MM.1S (cell line): ENCODE measurements around the gene IZUMO2.

Source experiments
- DNase-seq: peaks from one replicate; pipeline ENCODE4 v3.0.0-alpha.2; 2015
- H2AFZ ChIP-seq: fragments of 300-600 bp; sonication (generic); 2 replicates; pipeline ENCODE4 v1.6.0; 2016; ENCODE audit warnings: antibody characterized with exemption, low read length
- H3F3A ChIP-seq: fragments of 300-600 bp; sonication (generic); 2 replicates; pipeline ENCODE4 v1.6.1; 2016; ENCODE audit warnings: mild to moderate bottlenecking, antibody characterized with exemption, low read length, moderate library complexity, mixed read lengths; ENCODE audit not compliant: insufficient read depth
- H3K27ac ChIP-seq: fragments of 300-600 bp; sonication (generic); 2 replicates; pipeline ENCODE4 v1.5.1; 2016; ENCODE audit warnings: mild to moderate bottlenecking, low read length
- H3K27me3 ChIP-seq: fragments of 300-600 bp; sonication (generic); replicated peaks from 2 replicates; pipeline ENCODE4 v1.6.0; 2016; ENCODE audit warnings: low read length; ENCODE audit not compliant: insufficient read depth
- H3K36me3 ChIP-seq: fragments of 300-600 bp; sonication (generic); replicated peaks from 2 replicates; pipeline ENCODE4 v1.6.1; 2016; ENCODE audit warnings: mild to moderate bottlenecking, low read length, mixed read lengths; ENCODE audit not compliant: insufficient read depth
- H3K4me1 ChIP-seq: fragments of 300-600 bp; sonication (generic); 2 replicates; pipeline ENCODE4 v1.6.1; 2016; ENCODE audit warnings: low read length, mixed read lengths
- H3K4me2 ChIP-seq: fragments of 300-600 bp; sonication (generic); 2 replicates; pipeline ENCODE4 v1.6.0; 2016; ENCODE audit warnings: low read depth, low read length
- H3K4me3 ChIP-seq: fragments of 300-600 bp; sonication (generic); 2 replicates; pipeline ENCODE4 v1.5.1; 2016; ENCODE audit warnings: low read length, mixed read lengths
- H3K79me2 ChIP-seq: fragments of 300-600 bp; sonication (generic); 2 replicates; pipeline ENCODE4 v1.6.1; 2016; ENCODE audit warnings: mixed run types, low read length, mixed read lengths
- H3K9ac ChIP-seq: fragments of 300-600 bp; sonication (generic); 2 replicates; pipeline ENCODE4 v1.6.1; 2016; ENCODE audit warnings: low read length, mixed read lengths
- H3K9me2 ChIP-seq: fragments of 300-600 bp; sonication (generic); replicated peaks from 2 replicates; pipeline ENCODE4 v1.6.1; 2016; ENCODE audit warnings: mild to moderate bottlenecking, low read length, mixed read lengths; ENCODE audit not compliant: insufficient read depth
- H3K9me3 ChIP-seq: fragments of 300-600 bp; sonication (generic); replicated peaks from 2 replicates; pipeline ENCODE4 v1.6.1; 2016; ENCODE audit warnings: mild to moderate bottlenecking, low read length, mixed read lengths; ENCODE audit not compliant: insufficient read depth
- H4K20me1 ChIP-seq: fragments of 300-600 bp; sonication (generic); 2 replicates; pipeline ENCODE4 v1.6.1; 2016; ENCODE audit warnings: mild to moderate bottlenecking, low read length, moderate library complexity, mixed read lengths; ENCODE audit not compliant: insufficient read depth
- CTCF ChIP-seq: fragments of 300-600 bp; sonication (generic); IDR thresholded peaks from 2 replicates; pipeline ENCODE4 v1.5.1; 2016; ENCODE audit warnings: antibody characterized with exemption, low read length, mixed read lengths
- EZH2 ChIP-seq: fragments of 300-600 bp; sonication (generic); optimal IDR thresholded peaks from 2 replicates; pipeline ENCODE3; 2017; ENCODE audit warnings: low read depth, mild to moderate bottlenecking, antibody characterized with exemption, low read length, mixed read lengths
- EZH2phosphoT487 ChIP-seq: fragments of 300-600 bp; sonication (generic); IDR thresholded peaks from 2 replicates; pipeline ENCODE4 v1.6.1; 2018; ENCODE audit warnings: antibody characterized with exemption, low read length

The IZUMO2 gene

GRCh38 chr19:50190439-50190891, 27.4 kb upstream of the IZUMO2 start:
- no peak overlapping the region for H2AFZ ChIP-seq
- no peaks in the 10 kb centered on the region for H4K20me1 ChIP-seq
- no peaks in the 10 kb centered on the region for H3K9me2 ChIP-seq
- TF ChIP-seq EZH2phosphoT487 (no peak), EZH2 (no peak), CTCF (no peak)
- no peak overlapping the region for H3K27ac ChIP-seq
- no peaks in the 10 kb centered on the region for H3K4me1 ChIP-seq
- H3K36me3 ChIP-seq = no peaks in the 10 kb centered on the region
- peaks cover 66% of the 10 kb centered on the region for H3K27me3 ChIP-seq
- H3K79me2 ChIP-seq = no peaks in the 10 kb centered on the region
- H3K4me2 ChIP-seq = no peak overlapping the region
- DNase-seq = no peak
- no peaks in the 10 kb centered on the region for H3F3A ChIP-seq
- H3K4me3 ChIP-seq = no peak overlapping the region
- no peaks in the 10 kb centered on the region for H3K9me3 ChIP-seq
- no peak overlapping the region for H3K9ac ChIP-seq

- Histone ChIP-seq H3F3A (no peaks in the 10 kb centered on the region), H2AFZ (no peak overlapping the region), H3K79me2 (no peaks in the 10 kb centered on the region), H3K4me1 (no peaks in the 10 kb centered on the region), H3K9ac (no peak overlapping the region), H3K4me2 (no peak overlapping the region), H3K4me3 (no peak overlapping the region), H3K36me3 (no peaks in the 10 kb centered on the region), H3K9me2 (no peaks in the 10 kb centered on the region), H3K9me3 (no peaks in the 10 kb centered on the region), H3K27me3 (peaks cover 72% of the 10 kb centered on the region), H4K20me1 (no peaks in the 10 kb centered on the region), H3K27ac (no peak overlapping the region)
- no peak for TF ChIP-seq EZH2phosphoT487
- no peak for TF ChIP-seq EZH2
- TF ChIP-seq CTCF = no peak
- no peak for DNase-seq
Observed at GRCh38 chr19:50189331-50189730, 26.2 kb upstream of the IZUMO2 start.

GRCh38 chr19:50187937-50188336, 24.9 kb upstream of the IZUMO2 start:
- H4K20me1 ChIP-seq = no peaks in the 10 kb centered on the region
- no peak overlapping the region for H3K4me2 ChIP-seq

More at GRCh38 chr19:50187937-50188336, 24.9 kb upstream of the IZUMO2 start:
- Histone ChIP-seq H3K27ac (no peak overlapping the region), H3K4me1 (no peaks in the 10 kb centered on the region), H3F3A (no peaks in the 10 kb centered on the region), H3K27me3 (peaks cover 69% of the 10 kb centered on the region), H3K4me3 (no peak overlapping the region), H3K9ac (no peak overlapping the region), H2AFZ (no peak overlapping the region), H3K79me2 (no peaks in the 10 kb centered on the region), H3K9me2 (no peaks in the 10 kb centered on the region), H3K36me3 (no peaks in the 10 kb centered on the region), H3K9me3 (no peaks in the 10 kb centered on the region)
- TF ChIP-seq EZH2phosphoT487 (no peak), CTCF (no peak), EZH2 (no peak)
- no peak for DNase-seq
